Occipital lobe (tissue), 2 donors: Measurements from ENCODE around the gene RAB31. TPM values are rescaled to one million over a fixed set of nuclear protein-coding genes. Genes with fewer than 3 reads are reported as not detected.

ENCODE experiments used
- DNase-seq: peaks from one replicate; lab custom pipeline; 2025; lab: John Stamatoyannopoulos, UW
- total RNA-seq: library from RNA; depleted of rRNA; stranded (reverse); fragments of >200 nt; gene quantifications from one replicate; pipeline ENCODE4 v1.2.3, GENCODE V29; 2014

Gene RAB31
- total RNA-seq, 1 donor from 2014 or later, result 27.6 TPM

GRCh38 chr18:9712130-9712577 is 4.1 kb downstream of the RAB31 start:
- no peak for DNase-seq

GRCh38 chr18:9712611-9713010 is 4.5 kb downstream of the RAB31 start:
- DNase-seq, result no peak

- DNase-seq, result no peak
These were observed 6.4 kb downstream of the RAB31 start for GRCh38 chr18:9714266-9715087.

- no peak for DNase-seq
These were observed 6.9 kb downstream of the RAB31 start for GRCh38 chr18:9715088-9715343.

- DNase-seq, result no peak
These were observed 8.1 kb downstream of the RAB31 start for GRCh38 chr18:9715978-9716774.

GRCh38 chr18:9716780-9717563 is 8.9 kb downstream of the RAB31 start:
- no peak for DNase-seq

GRCh38 chr18:9719421-9719981 is 11.4 kb downstream of the RAB31 start:
- no peak for DNase-seq

- no peak for DNase-seq
These were observed 12.2 kb downstream of the RAB31 start for GRCh38 chr18:9720327-9720726.

- no peak for DNase-seq
These were observed 13.9 kb downstream of the RAB31 start for GRCh38 chr18:9721893-9722550.

GRCh38 chr18:9722691-9723090 is 14.6 kb downstream of the RAB31 start:
- no peak for DNase-seq

GRCh38 chr18:9724797-9725585 is 16.9 kb downstream of the RAB31 start:
- DNase-seq, result no peak

GRCh38 chr18:9726175-9726574 is 18.1 kb downstream of the RAB31 start:
- no peak for DNase-seq

- DNase-seq, result no peak
These were observed 18.8 kb downstream of the RAB31 start for GRCh38 chr18:9726936-9727335.

- no peak for DNase-seq
These were observed 22.7 kb downstream of the RAB31 start for GRCh38 chr18:9730786-9731185.

GRCh38 chr18:9731380-9731779 is 23.3 kb downstream of the RAB31 start:
- DNase-seq, result no peak

- no peak for DNase-seq
These were observed 23.9 kb downstream of the RAB31 start for GRCh38 chr18:9732031-9732430.

- DNase-seq, result no peak
These were observed 26.1 kb downstream of the RAB31 start for GRCh38 chr18:9734189-9734588.

GRCh38 chr18:9735238-9735637 is 27.1 kb downstream of the RAB31 start:
- DNase-seq, result no peak

- no peak for DNase-seq
These were observed 27.8 kb downstream of the RAB31 start for GRCh38 chr18:9735879-9736278.

GRCh38 chr18:9736286-9736835 is 28.3 kb downstream of the RAB31 start:
- DNase-seq, result no peak
